Keratinocyte (primary cell): ENCODE measurements around the gene NDEL1. TPM values are rescaled to one million over a fixed set of nuclear protein-coding genes. Genes with fewer than 3 reads are reported as not detected.
A peak's percentile ranks its signal among the peaks of the same experiment; 100 is the strongest.
"Not testable (repeated sequence)": the region's sequence is repeated elsewhere in the genome, so short reads cannot be mapped to it uniquely, and the experiment has no call there.

Experiments used
- DNase-seq: peaks from one replicate; pipeline ENCODE4 v3.0.0-alpha.2; 2011; ENCODE audit warnings: low read depth, missing footprints, low spot score
- FAIRE-seq: peaks from 2 replicates; lab custom pipeline; 2011; peaks lifted over from hg19 to GRCh38; lab: Jason Lieb, UNC
- H2AFZ ChIP-seq: 2 replicates; pipeline ENCODE4 v1.6.0; 2012; ENCODE audit warnings: low read length, control low read depth, inconsistent platforms; ENCODE audit not compliant: control insufficient read depth
- H3K27ac ChIP-seq: 2 replicates; pipeline ENCODE4 v1.5.1; 2011; ENCODE audit warnings: low read length; ENCODE audit not compliant: control insufficient read depth, insufficient read depth
- H3K27me3 ChIP-seq: 3 replicates; pipeline ENCODE4 v1.6.0; 2011; ENCODE audit warnings: low read length; ENCODE audit not compliant: control insufficient read depth, insufficient read depth; ENCODE audit errors: extremely low read depth
- H3K36me3 ChIP-seq, 2 experiments: 2 replicates in 1 of 2; 3 replicates in 1 of 2; pipeline ENCODE4 v1.5.1; 2011; ENCODE audit warnings: low read length in 2 of 2, mild to moderate bottlenecking in 1 of 2; ENCODE audit not compliant: control insufficient read depth in 2 of 2, insufficient read depth in 2 of 2; ENCODE audit errors: extremely low read depth in 1 of 2
- H3K4me1 ChIP-seq: 3 replicates; pipeline ENCODE4 v1.5.1; 2011; ENCODE audit warnings: low read length; ENCODE audit not compliant: control insufficient read depth, insufficient read depth; ENCODE audit errors: extremely low read depth
- H3K4me2 ChIP-seq: 3 replicates; pipeline ENCODE4 v1.6.0; 2011; ENCODE audit warnings: low read depth, low read length; ENCODE audit not compliant: control insufficient read depth, insufficient read depth; ENCODE audit errors: extremely low read depth
- H3K4me3 ChIP-seq, 3 experiments: fragments of 200-600 bp in 1 of 3; sonication (generic) in 1 of 3; 2 replicates in 2 of 3; 3 replicates in 1 of 3; pipeline ENCODE4 v1.5.1; 2011 to 2016; ENCODE audit warnings: low read length in 3 of 3, mild to moderate bottlenecking in 3 of 3, control low read depth in 2 of 3, inconsistent platforms in 1 of 3, low read depth in 1 of 3, mixed read lengths in 1 of 3, mixed run types in 1 of 3, moderate library complexity in 1 of 3; ENCODE audit not compliant: control insufficient read depth in 2 of 3, insufficient read depth in 2 of 3; ENCODE audit errors: extremely low read depth in 1 of 3
- H3K79me2 ChIP-seq: 2 replicates; pipeline ENCODE4 v1.6.0; 2012; ENCODE audit warnings: low read length; ENCODE audit not compliant: control insufficient read depth, insufficient read depth
- H3K9ac ChIP-seq: 3 replicates; pipeline ENCODE4 v1.6.0; 2011; ENCODE audit warnings: low read length; ENCODE audit not compliant: control insufficient read depth, insufficient read depth; ENCODE audit errors: extremely low read depth
- H3K9me1 ChIP-seq: 3 replicates; pipeline ENCODE4 v1.6.0; 2011; ENCODE audit warnings: low read length; ENCODE audit not compliant: control insufficient read depth, insufficient read depth; ENCODE audit errors: extremely low read depth
- H3K9me3 ChIP-seq: 2 replicates; pipeline ENCODE4 v1.5.1; 2012; ENCODE audit warnings: low read depth, low read length; ENCODE audit not compliant: control insufficient read depth
- H4K20me1 ChIP-seq: 3 replicates; pipeline ENCODE4 v1.6.0; 2011; ENCODE audit warnings: low read length; ENCODE audit not compliant: control insufficient read depth, insufficient read depth; ENCODE audit errors: extremely low read depth
- CTCF ChIP-seq, 3 experiments: IDR thresholded peaks in 1 of 3; conservative IDR thresholded peaks in 1 of 3; optimal IDR thresholded peaks in 1 of 3; 2 replicates in 2 of 3; 3 replicates in 1 of 3; pipeline versions ENCODE3 to v1.5.1; 2011; ENCODE audit warnings: low read length in 3 of 3, mild to moderate bottlenecking in 3 of 3, moderate library complexity in 2 of 3, control low read depth in 1 of 3, inconsistent platforms in 1 of 3; ENCODE audit not compliant: insufficient read depth in 2 of 3; ENCODE audit errors: extremely low read depth in 1 of 3
- EZH2 ChIP-seq: IDR thresholded peaks from one replicate; pipeline ENCODE4 v1.6.1; 2012; ENCODE audit warnings: inconsistent platforms, mild to moderate bottlenecking, low read length, moderate library complexity
- dilution Hi-C: fragments of 300-500 bp; cut with MboI; formaldehyde crosslinking; loops from one replicate; pipeline ENCODE4 v1.7.0; 2020; ENCODE audit warnings: low sequenced_read_pairs; ENCODE audit not compliant: extremely low pct_ligation_motif_present
- polyA plus RNA-seq, 5 experiments: library from polyadenylated mRNA; depleted of rRNA in 3 of 5; stranded (reverse) in 3 of 5; stranded (forward) in 1 of 5; unstranded in 1 of 5; fragments of >200 nt; gene quantifications; 1 replicate in 1 of 5; 2 replicates in 3 of 5; 3 replicates in 1 of 5; pipeline versions ENCODE4 v1.2.1 to v1.2.3, GENCODE V29; 2011 to 2012; ENCODE audit warnings: missing spikeins in 2 of 5, low read depth in 1 of 5, low replicate concordance in 1 of 5

Gene NDEL1
- polyA plus RNA-seq, 1 donor (not counting 4 experiments of a cell fraction or from before 2014, with no cell fraction given) = 76.8 TPM

- Histone ChIP-seq H4K20me1 (no peaks in the 10 kb centered on the region), H3K27me3 (peaks cover 7% of the 10 kb centered on the region), H3K79me2 (no peaks in the 10 kb centered on the region), H3K4me3 (peak overlapping the region in 1 of 3 experiments; percentile 5), H2AFZ (peak overlapping the region; percentile 54), H3K9me1 (no peaks in the 10 kb centered on the region), H3K9me3 (no peaks in the 10 kb centered on the region), H3K4me1 (peaks cover 27% of the 10 kb centered on the region), H3K27ac (peak overlapping the region; percentile 80), H3K36me3 (no peaks in the 10 kb centered on the region), H3K9ac (peak overlapping the region; percentile 52), H3K4me2 (peak overlapping the region; percentile 18)
- DNase-seq (no peak), FAIRE-seq (peak; percentile 99)
- TF ChIP-seq EZH2 (no peak), CTCF (optimal IDR thresholded peaks at IDR 0.05 in 1 of 3, IDR thresholded peaks at IDR 0.05 in 1 of 3, conservative IDR thresholded peaks at IDR 0.05 in 1 of 3; ENCODE audit: extremely low read depth in 1 of 3, insufficient read depth in 2 of 3, low read length in 3 of 3) (no peak)
- dilution Hi-C loops = no loop called here
Measured at GRCh38 chr17:8393470-8394231, 42.0 kb upstream of the NDEL1 start.

GRCh38 chr17:8394497-8394896 is 41.2 kb upstream of the NDEL1 start:
- H3K36me3 ChIP-seq, H3K79me2 ChIP-seq, H3K27me3 ChIP-seq, dilution Hi-C loops, H4K20me1 ChIP-seq, H3K9me1 ChIP-seq, H3K27ac ChIP-seq, H2AFZ ChIP-seq, H3K4me2 ChIP-seq, H3K4me3 ChIP-seq, H3K9ac ChIP-seq, H3K9me3 ChIP-seq, DNase-seq: not testable (repeated sequence)
- peak; percentile 20 for FAIRE-seq
- H3K4me1 ChIP-seq = peaks cover 27% of the 10 kb centered on the region
